Heart left ventricle (tissue), 16 donors: ENCODE data around the gene ASMTL. TPM values are rescaled to one million over a fixed set of nuclear protein-coding genes. Genes with fewer than 3 reads are reported as not detected.

Experiments used
- ATAC-seq, 4 donors: fragments of 200-7000 bp; cut with Tn5 transposase; one replicate each; pipeline ENCODE4 v1.9.1; 2020 to 2022; ENCODE audit warnings: moderate library complexity in 4 of 4, mild to moderate bottlenecking in 3 of 4, moderate number of reproducible peaks in 1 of 4
- DNase-seq, 5 donors: peaks; one replicate each; pipeline ENCODE4 v3.0.0-alpha.2; 2020
- H3K27ac ChIP-seq, 12 donors: fragments of 200-600 bp; sonication (generic) in 4 of 12; one replicate each; pipeline versions ENCODE4 v1.5.0 to v1.8.0; 2016 to 2022; ENCODE audit warnings: mild to moderate bottlenecking in 2 of 12
- H3K27me3 ChIP-seq, 9 donors: fragments of 200-600 bp; sonication (generic) in 2 of 9; one replicate each; pipeline versions ENCODE4 v1.5.1 to v1.8.0; 2016 to 2022; ENCODE audit warnings: mild to moderate bottlenecking in 3 of 9
- H3K36me3 ChIP-seq, 9 donors: fragments of 200-600 bp; sonication (generic) in 2 of 9; one replicate each; pipeline versions ENCODE4 v1.5.0 to v1.8.0; 2018 to 2022; ENCODE audit warnings: mild to moderate bottlenecking in 2 of 9
- H3K4me1 ChIP-seq, 12 donors: fragments of 200-600 bp; sonication (generic) in 4 of 12; one replicate each; pipeline versions ENCODE4 v1.5.0 to v1.8.0; 2016 to 2022; ENCODE audit warnings: mild to moderate bottlenecking in 3 of 12
- H3K4me3 ChIP-seq, 12 donors: fragments of 200-600 bp; sonication (generic) in 4 of 12; one replicate each; pipeline versions ENCODE4 v1.5.0 to v1.8.0; 2017 to 2022; ENCODE audit warnings: mild to moderate bottlenecking in 9 of 12, moderate library complexity in 4 of 12
- H3K9me3 ChIP-seq, 12 donors: fragments of 200-600 bp; sonication (generic) in 4 of 12; one replicate each; pipeline versions ENCODE4 v1.5.0 to v1.8.0; 2016 to 2022; ENCODE audit warnings: mild to moderate bottlenecking in 1 of 12
- POLR2A ChIP-seq, 2 donors: fragments of 450-650 bp; IDR thresholded peaks; one replicate each; pipeline ENCODE4 v1.6.1; 2017; ENCODE audit warnings: antibody characterized with exemption in 2 of 2, mild to moderate bottlenecking in 2 of 2, moderate library complexity in 2 of 2
- WGBS, 4 donors: extraction: QIAGEN DNeasy Blood & Tissue Kit in 2 of 4; methylation state at CpG; one replicate each; pipeline versions ENCODE4 v1.1.5 to v1.1.7; 2013 to 2018; 5-methylcytosine and 5-hydroxymethylcytosine counted together
- intact Hi-C, 10 donors: fragments of 100-400 bp; cut with DNase I; formaldehyde crosslinking; loops; one replicate each; pipeline versions ENCODE4 v1.11.1 to v1.14.2; 2022
- polyA plus RNA-seq, 2 donors: library from polyadenylated mRNA; stranded (reverse); fragments of 200-250 nt; gene quantifications; one replicate each; pipeline ENCODE4 v1.2.3, GENCODE V29; 2013
- total RNA-seq, 9 donors: library from RNA; depleted of rRNA in 2 of 9; stranded (reverse); fragments of >200 nt in 2 of 9; fragmentation: NEBNext Ultra II Directional in 3 of 9; extraction: Animal tissue kit (Norgen Biotek cat#: 25700) in 3 of 9; gene quantifications; one replicate each; pipeline versions ENCODE4 v1.1.0 to v1.2.4, GENCODE V29; 2016 to 2023
- TF ChIP-seq, protein P1 (sequence below), 12 donors: fragments of 200-600 bp; sonication (generic) in 4 of 12; IDR thresholded peaks; one replicate each; pipeline versions ENCODE4 v1.5.0 to v1.8.0; 2018 to 2022; ENCODE audit warnings: antibody characterized with exemption in 12 of 12, mild to moderate bottlenecking in 5 of 12
- donor health status: ischemic (EF 13 %, LVEDD 7.1; RV severe dilation, severe dysfunction).
- donor health status: healthy with polysubstance abuse.
- donor health status: DM: no; HTN: yes; CAD: no.
- donor health status: DM: no; HTN: no; CAD: no.
- donor health status: ischemic (EF 25% LVEDD 6.9; RV normal size, moderate dysfunction).
- donor health status: ischemic (EF 25% LVEDD 5.7; RV mildly dilated, moderate dysfunction).
- donor health status: healthy.
- donor health status: DM: yes; HTN: yes; CAD: no.
- donor health status: ischemic (EF 35%, LVEDD 5.7; RV mildly dilated, moderate dysfunction).
- donor health status: nonischemic (EF 11% LVEDD 7.7; RV severe dilation, severe dysfunction).
- donor health status: DM: yes; HTN: yes; CAD: no.
- donor health status: PGD.
- donor health status: ischemic (EF 29% LVEDD 5.4; RV normal size, mild dysfunction).
- donor health status: nonischemic (EF 23%, LVEDD 6.1; RV moderate dilation, normal function).

Gene ASMTL
- total and polyA plus RNA-seq, 11 donors: 20.2 to 44.6 (median 29.1) TPM

- H3K4me1 ChIP-seq: no peaks in the 10 kb centered on the region
- H3K4me3 ChIP-seq: no peak overlapping the region
- no peak overlapping the region for H3K27ac ChIP-seq
- no peaks in the 10 kb centered on the region for H3K27me3 ChIP-seq
- peaks cover 0 to 22% (median 1%) of the 10 kb centered on the region in 9 donors for H3K36me3 ChIP-seq
- ATAC-seq (no peak), DNase-seq (peak in 3 of 5 donors; percentile 6 to 19 (median 14))
- peaks cover 0 to 4% (median 0%) of the 10 kb centered on the region in 12 donors for H3K9me3 ChIP-seq
- no peak for TF ChIP-seq POLR2A (IDR thresholded peaks at IDR 0.05)
- TF ChIP-seq, protein P1, sequence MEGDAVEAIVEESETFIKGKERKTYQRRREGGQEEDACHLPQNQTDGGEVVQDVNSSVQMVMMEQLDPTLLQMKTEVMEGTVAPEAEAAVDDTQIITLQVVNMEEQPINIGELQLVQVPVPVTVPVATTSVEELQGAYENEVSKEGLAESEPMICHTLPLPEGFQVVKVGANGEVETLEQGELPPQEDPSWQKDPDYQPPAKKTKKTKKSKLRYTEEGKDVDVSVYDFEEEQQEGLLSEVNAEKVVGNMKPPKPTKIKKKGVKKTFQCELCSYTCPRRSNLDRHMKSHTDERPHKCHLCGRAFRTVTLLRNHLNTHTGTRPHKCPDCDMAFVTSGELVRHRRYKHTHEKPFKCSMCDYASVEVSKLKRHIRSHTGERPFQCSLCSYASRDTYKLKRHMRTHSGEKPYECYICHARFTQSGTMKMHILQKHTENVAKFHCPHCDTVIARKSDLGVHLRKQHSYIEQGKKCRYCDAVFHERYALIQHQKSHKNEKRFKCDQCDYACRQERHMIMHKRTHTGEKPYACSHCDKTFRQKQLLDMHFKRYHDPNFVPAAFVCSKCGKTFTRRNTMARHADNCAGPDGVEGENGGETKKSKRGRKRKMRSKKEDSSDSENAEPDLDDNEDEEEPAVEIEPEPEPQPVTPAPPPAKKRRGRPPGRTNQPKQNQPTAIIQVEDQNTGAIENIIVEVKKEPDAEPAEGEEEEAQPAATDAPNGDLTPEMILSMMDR (IDR thresholded peaks at IDR 0.05): no peak
- WGBS, 4 donors: 96 to 98% (median 97%) methylated on average over 19 of the region's 19 CpGs
- intact Hi-C loops: loop anchor here in 2 of 10 donors (10.0 kb wide), 1 partner anchor 50 kb away; the partner anchor contains the start of gene SLC25A6 (in 2 of the 2)
These were observed 7.9 kb downstream of the ASMTL start for GRCh38 chrX:1444561-1445500.

- TF ChIP-seq POLR2A (IDR thresholded peaks at IDR 0.05): no peak
- Histone ChIP-seq H3K9me3 (peaks cover 0 to 4% (median 0%) of the 10 kb centered on the region in 12 donors), H3K27ac (no peak overlapping the region), H3K27me3 (no peaks in the 10 kb centered on the region), H3K36me3 (peaks cover 0 to 32% (median 14%) of the 10 kb centered on the region in 9 donors), H3K4me1 (no peaks in the 10 kb centered on the region), H3K4me3 (no peak overlapping the region)
- no peak for ATAC-seq
- peak in 4 of 5 donors; percentile 4 to 29 (median 10) for DNase-seq
- WGBS, 4 donors: 86 to 90% (median 89%) methylated on average over 24 to 26 of the region's 26 CpGs
- intact Hi-C loops: loop anchor here in 2 of 10 donors (10.0 kb wide), 1 partner anchor 49 kb away; the partner anchor contains the start of gene SLC25A6 (in 2 of the 2)
These were observed 9.1 kb downstream of the ASMTL start for GRCh38 chrX:1443496-1444075.

DNA sequence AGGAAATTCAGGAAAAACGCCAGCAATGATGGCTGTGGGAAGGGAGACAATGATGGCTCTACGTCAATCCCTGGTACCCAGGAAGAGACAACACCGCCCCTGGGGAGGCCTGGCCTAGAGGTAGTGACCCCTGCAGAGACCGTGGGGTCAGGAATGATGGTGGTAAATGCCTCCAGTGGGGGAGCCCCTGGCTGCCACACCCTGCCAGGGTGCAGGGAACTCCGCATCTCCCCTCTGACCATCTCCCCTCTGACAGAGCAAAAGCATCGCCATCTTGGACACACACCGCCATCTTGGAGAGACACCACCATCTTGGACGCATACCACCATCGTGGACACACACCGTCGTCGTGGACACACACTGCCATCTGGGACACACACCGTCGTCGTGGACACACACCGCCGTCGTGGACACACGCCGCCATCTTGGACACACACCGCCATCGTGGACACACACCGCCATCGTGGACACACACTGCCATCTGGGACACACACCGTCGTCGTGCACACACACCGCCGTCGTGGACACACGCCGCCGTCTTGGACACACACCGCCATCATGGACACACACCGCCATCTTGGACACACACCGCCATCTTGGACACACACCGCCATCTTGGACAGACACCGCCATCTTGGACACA lies 9.9 kb downstream of the ASMTL start:
- ATAC-seq: peak in 1 of 4 donors; percentile 56
- peaks cover 0 to 4% (median 0%) of the 10 kb centered on the region in 12 donors for H3K9me3 ChIP-seq
- H3K4me3 ChIP-seq: no peak overlapping the region
- 90% methylated on average over 30 to 37 of the region's 38 CpGs for WGBS, 4 donors
- H3K27me3 ChIP-seq: no peaks in the 10 kb centered on the region
- peaks cover 0 to 39% (median 21%) of the 10 kb centered on the region in 9 donors for H3K36me3 ChIP-seq
- DNase-seq: peak in 4 of 5 donors; percentile 2 to 18 (median 11)
- no peak overlapping the region for H3K27ac ChIP-seq
- H3K4me1 ChIP-seq: no peaks in the 10 kb centered on the region
- no peak for TF ChIP-seq POLR2A (IDR thresholded peaks at IDR 0.05)
- TF ChIP-seq, protein P1 (IDR thresholded peaks at IDR 0.05): no peak
- intact Hi-C loops: loop anchor here in 2 of 10 donors (10.0 kb wide), 1 partner anchor 48 kb away; the partner anchor contains the start of gene SLC25A6 (in 2 of the 2)

DNA sequence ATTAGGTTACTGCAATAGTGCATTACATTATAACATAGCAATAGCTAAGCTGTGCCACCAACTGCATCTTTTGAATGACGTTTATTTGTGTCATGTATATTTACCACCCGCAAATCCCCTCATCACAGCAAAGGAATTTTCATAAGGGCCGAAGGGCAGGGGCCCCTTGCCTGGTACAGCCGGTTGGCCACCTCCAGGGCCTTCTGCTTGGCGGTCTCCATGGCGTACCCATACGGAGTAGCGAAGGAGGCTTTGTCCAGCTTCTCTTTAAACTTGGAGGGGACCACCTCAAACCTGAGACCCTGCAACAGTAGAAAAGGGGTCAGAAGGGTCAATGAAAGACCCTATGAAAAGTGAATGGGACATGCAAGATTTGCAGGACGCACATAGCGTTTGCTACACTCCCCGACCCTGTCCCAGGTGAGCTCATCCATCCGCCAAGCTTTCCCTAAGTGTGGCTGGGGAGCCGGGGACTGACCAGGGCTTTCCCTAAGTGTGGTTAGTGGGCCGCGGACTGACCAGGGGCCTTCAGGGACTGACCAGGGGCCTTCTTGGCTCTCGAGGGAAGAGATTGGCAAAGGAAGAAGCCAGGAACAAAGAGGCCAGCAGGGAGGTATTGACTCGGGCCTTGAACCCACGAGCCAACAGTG lies 10.6 kb downstream of the ASMTL start:
- H3K27me3 ChIP-seq: no peaks in the 10 kb centered on the region
- peaks cover 0 to 46% (median 23%) of the 10 kb centered on the region in 9 donors for H3K36me3 ChIP-seq
- peaks cover 0 to 4% (median 0%) of the 10 kb centered on the region in 12 donors for H3K9me3 ChIP-seq
- no peak overlapping the region for H3K27ac ChIP-seq
- no peak overlapping the region for H3K4me3 ChIP-seq
- no peaks in the 10 kb centered on the region for H3K4me1 ChIP-seq
- peak in 4 of 5 donors; percentile 1 to 46 (median 12) for DNase-seq
- ATAC-seq: peak in 1 of 4 donors; percentile 16
- intact Hi-C loops: loop anchor here in 2 of 10 donors (10.0 kb wide), 1 partner anchor 47 kb away; the partner anchor contains the start of gene SLC25A6 (in 2 of the 2)
- no peak for TF ChIP-seq POLR2A (IDR thresholded peaks at IDR 0.05)
- TF ChIP-seq, protein P1 (IDR thresholded peaks at IDR 0.05): no peak
- WGBS, 4 donors: 94 to 98% (median 97%) methylated on average over 18 of the region's 18 CpGs
